HCEC 1CT (cell line): ENCODE data around the gene POLD2.
A peak's percentile ranks its signal among the peaks of the same experiment; 100 is the strongest.

Source experiments
- DNase-seq: peaks from one replicate; pipeline ENCODE4 v3.0.0-alpha.2; 2017

The POLD2 gene

GRCh38 chr7:44079331-44080021 lies 43.9 kb downstream of the POLD2 start:
- no peak for DNase-seq

GRCh38 chr7:44078521-44078920 lies 44.8 kb downstream of the POLD2 start:
- no peak for DNase-seq

- no peak for DNase-seq
These were observed 45.7 kb downstream of the POLD2 start for GRCh38 chr7:44077681-44078091.

- no peak for DNase-seq
These were observed 46.3 kb downstream of the POLD2 start for GRCh38 chr7:44077061-44077460.

GRCh38 chr7:44076101-44076895 lies 47.0 kb downstream of the POLD2 start:
- no peak for DNase-seq

GRCh38 chr7:44075296-44076075 lies 47.9 kb downstream of the POLD2 start:
- DNase-seq, result no peak

GRCh38 chr7:44074349-44074695 lies 49.0 kb downstream of the POLD2 start:
- DNase-seq, result no peak

- DNase-seq, result no peak
These were observed 49.5 kb downstream of the POLD2 start for GRCh38 chr7:44073664-44074348.

- DNase-seq, result peak; percentile 71
These were observed 50.8 kb downstream of the POLD2 start for GRCh38 chr7:44072364-44073231.

- no peak for DNase-seq
These were observed 51.5 kb downstream of the POLD2 start for GRCh38 chr7:44071726-44072363.

GRCh38 chr7:44068054-44068453 lies 55.3 kb downstream of the POLD2 start:
- DNase-seq, result no peak

- no peak for DNase-seq
These were observed 56.0 kb downstream of the POLD2 start for GRCh38 chr7:44067064-44067951.

- no peak for DNase-seq
These were observed 56.8 kb downstream of the POLD2 start for GRCh38 chr7:44066494-44067063.

- no peak for DNase-seq
These were observed 57.3 kb downstream of the POLD2 start for GRCh38 chr7:44066111-44066460.

- no peak for DNase-seq
These were observed 57.8 kb downstream of the POLD2 start, which contains the start of gene PGAM2 for GRCh38 chr7:44065431-44066110. Gene PGAM2 (minus strand): TSS chr7:44065567. CDS start chr7:44065529, 38 bp downstream.

GRCh38 chr7:44064791-44065430 lies 58.4 kb downstream of the POLD2 start:
- no peak for DNase-seq
